DOHH2 (cell line): ENCODE data around the gene NPAS3.

Source experiments
- EZH2phosphoT487 ChIP-seq: fragments of 200-600 bp; sonication (generic); IDR thresholded peaks from 2 replicates; pipeline ENCODE4 v1.6.1; 2017; ENCODE audit warnings: borderline replicate concordance, mild to moderate bottlenecking, antibody characterized with exemption, low read length, moderate library complexity, mixed read lengths
- TF ChIP-seq, protein P1 (sequence below): fragments of 200-600 bp; sonication (generic); IDR thresholded peaks from one replicate; pipeline ENCODE4 v1.5.1; 2014; ENCODE audit warnings: antibody characterized with exemption, mild to moderate bottlenecking, low read depth, low read length; ENCODE audit not compliant: poor library complexity, severe bottlenecking

DNA sequence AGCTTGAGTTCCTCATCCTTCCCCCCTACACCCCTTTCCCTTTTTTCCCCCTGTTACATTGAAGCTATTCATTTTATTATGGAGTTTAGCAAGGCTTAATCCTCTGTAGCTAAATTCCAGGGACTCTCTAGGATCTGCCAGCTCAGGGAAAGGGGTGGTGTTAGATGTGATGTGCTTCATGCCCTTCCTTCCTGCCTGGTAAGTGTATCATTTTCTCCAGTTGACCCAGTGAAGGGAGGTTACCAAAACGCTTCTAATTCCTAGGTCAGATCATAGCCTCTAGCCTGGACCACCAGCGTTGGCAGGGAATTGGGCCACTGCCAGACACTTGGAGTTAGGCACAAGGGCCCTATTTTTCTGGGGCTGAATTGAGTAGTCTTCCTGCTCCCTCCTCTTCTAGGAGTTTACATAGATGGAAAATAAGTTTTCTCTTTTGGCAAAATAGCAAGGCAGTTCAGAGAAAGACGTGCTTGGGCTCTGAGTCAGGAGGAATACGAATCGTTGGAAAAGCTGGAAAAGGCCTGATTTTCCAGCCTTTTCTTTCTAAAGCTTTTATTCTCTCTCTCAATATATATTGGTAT lies 88.3 kb downstream of the NPAS3 start:
- TF ChIP-seq, protein P1, sequence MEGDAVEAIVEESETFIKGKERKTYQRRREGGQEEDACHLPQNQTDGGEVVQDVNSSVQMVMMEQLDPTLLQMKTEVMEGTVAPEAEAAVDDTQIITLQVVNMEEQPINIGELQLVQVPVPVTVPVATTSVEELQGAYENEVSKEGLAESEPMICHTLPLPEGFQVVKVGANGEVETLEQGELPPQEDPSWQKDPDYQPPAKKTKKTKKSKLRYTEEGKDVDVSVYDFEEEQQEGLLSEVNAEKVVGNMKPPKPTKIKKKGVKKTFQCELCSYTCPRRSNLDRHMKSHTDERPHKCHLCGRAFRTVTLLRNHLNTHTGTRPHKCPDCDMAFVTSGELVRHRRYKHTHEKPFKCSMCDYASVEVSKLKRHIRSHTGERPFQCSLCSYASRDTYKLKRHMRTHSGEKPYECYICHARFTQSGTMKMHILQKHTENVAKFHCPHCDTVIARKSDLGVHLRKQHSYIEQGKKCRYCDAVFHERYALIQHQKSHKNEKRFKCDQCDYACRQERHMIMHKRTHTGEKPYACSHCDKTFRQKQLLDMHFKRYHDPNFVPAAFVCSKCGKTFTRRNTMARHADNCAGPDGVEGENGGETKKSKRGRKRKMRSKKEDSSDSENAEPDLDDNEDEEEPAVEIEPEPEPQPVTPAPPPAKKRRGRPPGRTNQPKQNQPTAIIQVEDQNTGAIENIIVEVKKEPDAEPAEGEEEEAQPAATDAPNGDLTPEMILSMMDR: no peak
- TF ChIP-seq EZH2phosphoT487: no peak
